ENCODE measurements around the gene DGKH.

- TF ChIP-seq CTCF (IDR thresholded peaks at IDR 0.05) (no peak), POLR2A (IDR thresholded peaks at IDR 0.05) (no peak)
Observed at GRCh38 chr13:42123600-42123999, 75.2 kb downstream of the DGKH start.

All from body of pancreas (tissue), 4 donors.